ENCODE results near the gene CNNM2. TPM values are rescaled to one million over a fixed set of nuclear protein-coding genes. Genes with fewer than 3 reads are reported as not detected.
"Not testable (repeated sequence)": the region's sequence is repeated elsewhere in the genome, so short reads cannot be mapped to it uniquely, and the experiment has no call there.

Gene CNNM2
- polyA plus RNA-seq, 1 donor: 3.2 TPM

GRCh38 chr10:103111031-103111917 lies 193.2 kb downstream of the CNNM2 start:
- peak; percentile 18 for DNase-seq

DNA sequence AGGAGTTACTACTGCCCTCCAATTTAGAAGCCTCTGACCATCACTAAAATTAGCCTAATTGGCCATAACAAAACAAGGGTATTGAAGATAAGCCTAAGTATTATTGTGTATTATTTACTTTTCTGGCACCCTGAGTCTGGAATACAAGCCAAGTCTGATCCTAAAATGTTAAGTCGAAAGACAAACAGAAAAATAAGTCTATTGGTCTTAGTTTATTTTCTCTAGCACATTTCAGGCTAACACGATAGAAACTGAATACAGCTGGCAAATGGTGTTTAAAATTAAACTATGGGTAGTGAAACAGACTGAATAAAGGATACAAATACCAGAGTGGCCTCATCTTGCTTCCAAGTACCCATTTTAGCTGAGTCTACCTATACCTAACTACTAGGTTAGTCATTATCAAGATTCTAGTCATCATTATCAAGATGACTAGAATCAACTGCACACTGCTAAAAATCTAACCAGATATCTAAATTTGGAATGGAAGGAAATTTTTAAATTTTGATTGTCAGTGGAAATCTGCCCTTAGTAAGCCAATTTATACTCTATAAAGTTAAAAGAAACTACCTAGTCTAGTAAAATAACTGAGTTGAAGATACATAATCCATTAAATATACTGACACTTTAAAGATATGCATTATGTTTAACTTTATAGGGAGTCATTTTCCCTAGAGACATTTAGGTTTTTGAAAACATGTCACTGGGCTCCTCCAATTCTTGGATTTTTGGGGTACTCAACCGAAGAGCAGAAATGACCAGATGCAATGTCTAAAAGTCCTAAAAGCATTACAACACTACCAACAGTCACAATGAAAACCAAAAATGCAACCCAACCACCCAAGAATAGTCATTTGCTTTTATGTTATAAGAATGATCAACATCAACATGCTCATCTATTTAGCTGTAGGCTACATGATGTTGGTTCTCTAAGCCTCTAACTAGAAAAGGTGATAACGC lies 194.1 kb downstream of the CNNM2 start:
- no peak for DNase-seq

DNA sequence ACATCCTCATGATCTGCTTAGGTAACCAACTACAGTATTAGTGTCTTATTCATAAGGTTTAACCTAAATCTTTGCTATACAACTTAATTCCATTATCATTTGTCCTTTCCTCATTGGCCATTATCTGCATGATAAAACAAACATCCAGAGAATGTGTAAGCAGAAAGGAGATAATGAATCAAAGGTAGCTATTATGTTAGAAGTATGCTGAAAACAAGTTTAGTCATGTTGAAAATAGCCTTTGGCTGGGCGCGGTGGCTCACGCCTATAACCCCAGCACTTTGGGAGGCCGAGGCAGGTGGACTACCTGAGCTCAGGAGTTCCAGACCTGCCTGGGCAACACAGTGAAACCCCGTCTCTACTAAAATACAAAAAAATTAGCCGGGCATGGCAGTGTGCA lies 196.8 kb downstream of the CNNM2 start:
- no peak for DNase-seq

DNA sequence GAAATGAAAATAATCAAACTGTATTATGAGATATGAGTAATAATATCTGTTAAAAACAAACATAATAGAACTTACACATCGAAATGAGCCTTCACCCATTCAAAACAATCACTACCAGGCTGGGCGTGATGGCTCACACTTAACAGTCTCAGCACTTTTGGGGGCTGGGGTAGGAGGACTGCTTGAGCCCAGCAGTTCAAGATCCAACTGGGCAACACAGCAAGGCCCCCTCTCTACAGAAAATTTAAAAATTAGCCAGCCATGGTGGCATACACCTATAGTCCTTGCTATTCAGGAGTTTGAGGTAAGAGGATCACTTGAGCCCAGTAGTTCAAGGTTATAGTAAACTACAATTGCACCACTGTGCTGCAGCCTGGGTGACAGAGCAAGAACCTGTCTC lies 199.2 kb downstream of the CNNM2 start:
- no peak for DNase-seq

GRCh38 chr10:103120546-103120945 lies 202.5 kb downstream of the CNNM2 start:
- DNase-seq: no peak

DNA sequence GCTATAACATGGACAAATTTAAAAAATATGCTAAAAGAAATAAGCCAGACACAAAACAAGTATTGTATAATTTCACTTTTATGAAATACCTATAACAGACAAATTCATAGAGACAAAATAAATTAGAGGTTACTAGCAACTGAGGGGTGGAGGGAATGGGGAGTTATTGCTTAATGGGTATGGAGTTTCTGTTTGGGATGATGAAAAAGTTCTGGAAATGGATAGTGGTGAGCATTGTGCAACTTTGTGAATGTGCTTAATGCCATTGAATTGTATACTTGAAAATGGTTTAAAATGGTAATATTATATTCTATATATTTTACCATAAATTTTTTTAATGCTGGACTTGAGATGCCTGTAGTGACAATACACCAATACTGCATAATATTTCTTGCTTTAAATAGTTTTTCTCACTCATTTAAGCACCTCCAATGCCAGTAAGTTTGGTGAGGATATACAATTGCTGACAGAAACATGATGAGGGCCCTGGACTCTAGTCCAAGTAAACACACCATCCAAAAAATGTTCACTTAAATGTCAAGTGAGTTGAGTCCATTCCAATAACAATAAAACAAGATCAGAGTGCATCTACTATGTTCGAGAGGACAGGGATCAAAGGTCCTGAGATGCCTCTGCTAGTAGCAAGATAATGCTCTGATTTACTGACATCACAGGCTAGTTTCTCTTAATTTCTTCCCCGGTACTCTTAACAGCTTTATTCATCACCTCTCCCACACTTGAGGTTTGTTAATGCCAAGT lies 203.1 kb downstream of the CNNM2 start:
- no peak for DNase-seq

- no peak for DNase-seq
Measured at GRCh38 chr10:103123282-103124024, 205.4 kb downstream of the CNNM2 start.

GRCh38 chr10:103124420-103125096 lies 206.5 kb downstream of the CNNM2 start:
- DNase-seq: no peak

DNA sequence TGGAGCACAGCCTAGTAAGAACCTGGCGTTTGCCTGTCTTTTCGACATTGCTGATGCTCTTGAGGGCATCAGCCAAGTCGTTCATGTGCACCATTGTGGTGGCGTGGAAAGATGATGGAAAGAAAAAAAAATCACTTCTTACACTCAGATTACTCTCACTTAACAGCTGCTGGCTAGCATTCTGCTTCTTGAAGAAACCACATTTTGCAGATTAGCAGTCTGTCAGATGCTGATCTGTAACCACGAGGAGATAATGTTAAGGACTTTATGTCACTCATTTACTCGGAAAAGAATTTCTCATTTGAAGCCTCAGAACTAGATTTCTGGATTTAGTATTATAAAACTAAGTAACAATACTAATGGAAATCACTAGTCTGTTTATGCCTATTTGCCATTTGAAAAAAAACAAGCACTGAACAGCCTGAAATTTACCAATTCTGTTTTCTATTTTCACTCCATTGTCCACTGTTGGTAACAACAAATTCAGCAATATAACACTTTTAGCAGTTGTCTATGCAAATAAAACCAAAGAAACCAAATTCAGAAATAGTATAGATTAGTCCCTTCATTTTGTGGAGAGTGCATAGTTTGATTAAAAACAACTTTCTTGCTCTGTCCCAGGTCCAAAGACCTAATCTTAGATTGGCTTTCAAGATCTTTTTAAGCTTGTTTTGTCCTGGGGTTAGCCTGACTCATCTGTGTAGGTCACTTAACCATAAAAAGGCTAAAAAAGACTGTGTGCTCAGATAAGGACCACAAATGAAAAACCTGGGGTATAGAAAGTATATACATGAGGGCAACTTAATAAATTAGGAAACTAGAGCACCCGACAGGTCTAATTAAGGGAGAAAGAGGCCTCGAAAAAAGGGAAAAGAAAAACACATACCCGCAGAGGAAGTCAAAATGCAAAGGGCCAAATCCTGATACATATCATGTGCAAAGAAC lies 207.5 kb downstream of the CNNM2 start:
- DNase-seq: no peak

- DNase-seq: no peak
Measured at GRCh38 chr10:103127241-103127640, 209.1 kb downstream of the CNNM2 start.

GRCh38 chr10:103130180-103130579 lies 212.1 kb downstream of the CNNM2 start:
- not testable (repeated sequence) for DNase-seq

DNA sequence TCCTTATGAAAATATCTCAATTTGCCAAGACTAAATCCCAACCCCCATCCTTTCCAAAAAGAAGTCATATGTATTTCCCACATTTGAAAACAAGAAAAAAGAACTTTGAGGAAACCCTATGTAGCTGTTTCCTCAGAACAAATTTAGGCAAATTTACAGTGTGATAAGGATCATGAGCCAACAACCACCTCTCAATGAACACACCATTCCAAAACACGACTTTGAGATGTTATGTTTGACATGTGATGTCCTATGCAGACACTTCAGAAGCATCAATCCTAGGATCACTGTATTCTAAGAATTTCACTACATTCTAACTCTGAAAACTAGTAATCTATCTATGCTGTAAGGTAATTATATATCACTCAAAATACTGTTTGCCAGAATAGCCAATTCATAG lies 212.8 kb downstream of the CNNM2 start:
- no peak for DNase-seq

DNA sequence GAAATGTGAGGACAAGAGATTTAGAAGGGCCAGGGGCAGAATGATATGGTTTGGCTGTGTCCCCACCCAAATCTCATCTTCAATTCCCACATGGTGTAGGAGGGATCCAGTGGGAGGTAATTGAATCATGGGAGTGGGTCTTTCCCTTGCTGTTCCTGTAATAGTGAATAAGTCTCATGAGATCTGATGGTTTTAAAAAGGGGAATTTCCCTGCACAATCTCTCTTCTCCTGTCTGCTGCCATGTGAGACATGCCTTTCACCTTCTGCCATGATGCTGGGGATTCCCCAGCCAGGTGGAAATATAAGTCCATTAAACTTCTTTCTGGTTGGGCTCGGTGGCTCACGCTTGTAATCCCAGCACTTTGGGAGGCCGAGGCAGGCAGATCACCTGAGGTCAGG lies 217.1 kb downstream of the CNNM2 start:
- not testable (repeated sequence) for DNase-seq

GRCh38 chr10:103139803-103140202 lies 221.7 kb downstream of the CNNM2 start:
- DNase-seq: no peak

Other genes starting within 250 kb of the CNNM2 start
- 12.5 TPM for gene ARL3, start 203.9 kb upstream of the CNNM2 start, polyA plus RNA-seq (ENCODE audit: insufficient read length)
- gene SFXN2, start 203.7 kb upstream of the CNNM2 start, polyA plus RNA-seq (ENCODE audit: insufficient read length): 7.5 TPM
- 44.8 TPM for gene WBP1L, start 174.3 kb upstream of the CNNM2 start, polyA plus RNA-seq (ENCODE audit: insufficient read length)
- gene CYP17A1, start 80.9 kb upstream of the CNNM2 start, polyA plus RNA-seq (ENCODE audit: insufficient read length): 0.70 TPM
- gene BORCS7, start 64.0 kb upstream of the CNNM2 start, polyA plus RNA-seq (ENCODE audit: insufficient read length): 23.1 TPM
- gene AS3MT, start 48.8 kb upstream of the CNNM2 start, polyA plus RNA-seq (ENCODE audit: insufficient read length): 7.3 TPM

Measured in hindlimb muscle (tissue), 1 donor.